ENCODE results near the gene CD86.

Gene CD86

GRCh38 chr3:122063908-122064307, 8.7 kb downstream of the CD86 start:
- DNase-seq = no peak

- no peak for DNase-seq
These were observed 9.2 kb downstream of the CD86 start for GRCh38 chr3:122064326-122064725.

GRCh38 chr3:122066331-122067213, 11.4 kb downstream of the CD86 start:
- DNase-seq = no peak

- DNase-seq = no peak
These were observed 12.0 kb downstream of the CD86 start for GRCh38 chr3:122067214-122067550.

- no peak for DNase-seq
These were observed 12.6 kb downstream of the CD86 start for GRCh38 chr3:122067588-122068240.

- no peak for DNase-seq
These were observed 19.6 kb downstream of the CD86 start for GRCh38 chr3:122074621-122075265.

GRCh38 chr3:122076491-122077292, 21.5 kb downstream of the CD86 start:
- DNase-seq = no peak

GRCh38 chr3:122077293-122078234, 22.4 kb downstream of the CD86 start:
- no peak for DNase-seq

- no peak for DNase-seq
These were observed 23.2 kb downstream of the CD86 start for GRCh38 chr3:122078235-122078935.

GRCh38 chr3:122079524-122080206, 24.5 kb downstream of the CD86 start:
- no peak for DNase-seq

- no peak for DNase-seq
These were observed 25.0 kb downstream of the CD86 start for GRCh38 chr3:122080207-122080587.

GRCh38 chr3:122081543-122082247, 26.5 kb downstream of the CD86 start:
- no peak for DNase-seq

GRCh38 chr3:122082357-122082756, 27.2 kb downstream of the CD86 start:
- DNase-seq = no peak

GRCh38 chr3:122084799-122085198, 29.6 kb downstream of the CD86 start:
- DNase-seq = no peak

GRCh38 chr3:122085673-122086072, 30.5 kb downstream of the CD86 start:
- no peak for DNase-seq

GRCh38 chr3:122088531-122088930, 33.4 kb downstream of the CD86 start:
- no peak for DNase-seq

- DNase-seq = no peak
These were observed 36.6 kb downstream of the CD86 start for GRCh38 chr3:122091602-122092295.

- peak; percentile 3 for DNase-seq
These were observed 37.5 kb downstream of the CD86 start for GRCh38 chr3:122092460-122093165.

GRCh38 chr3:122094125-122094524, 39.0 kb downstream of the CD86 start:
- no peak for DNase-seq
